ENCODE data around the gene SP4.

- TF ChIP-seq CTCF (IDR thresholded peaks at IDR 0.05) (no peak), POLR2A (IDR thresholded peaks at IDR 0.05) (no peak)
Observed at GRCh38 chr7:21414795-21415393, 13.0 kb upstream of the SP4 start.

Data from Peyer's patch (tissue), 4 donors.